Measurements from ENCODE around the gene GNA14. TPM values are rescaled to one million over a fixed set of nuclear protein-coding genes. Genes with fewer than 3 reads are reported as not detected.

The GNA14 gene
- total RNA-seq, 2 experiments from 2014 or later: not detected

DNA sequence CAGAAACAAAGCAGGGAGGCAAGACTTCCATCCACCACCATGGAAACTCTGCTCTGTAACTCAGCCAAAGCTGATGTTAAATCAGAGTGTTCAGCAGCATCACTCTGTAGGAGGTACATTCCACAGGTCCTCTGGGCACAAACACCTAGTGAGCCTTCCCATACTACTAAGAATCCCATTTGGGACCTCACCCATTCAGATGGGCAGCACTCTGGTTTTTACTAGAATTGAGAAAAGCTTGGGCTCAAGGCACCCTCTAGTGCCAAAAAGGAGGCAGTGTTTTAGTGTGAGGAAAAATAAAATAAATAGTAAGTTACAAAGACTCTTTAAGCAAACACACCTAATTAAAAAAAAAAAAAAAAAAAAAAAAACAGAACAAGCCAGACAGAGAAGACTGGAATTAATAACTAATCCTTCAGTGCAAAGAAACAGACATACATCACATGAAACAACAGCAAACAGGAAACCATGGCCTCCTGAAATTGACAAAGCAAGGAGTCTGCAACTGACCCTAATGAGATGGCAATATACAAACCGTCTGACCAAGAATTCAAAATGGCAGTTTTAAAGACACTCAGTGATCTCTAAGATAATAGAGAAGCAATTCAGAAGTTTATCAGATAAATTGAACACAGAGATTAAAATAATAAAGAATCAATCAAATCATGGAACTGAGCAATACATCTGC is 159.5 kb downstream of the GNA14 start:
- TF ChIP-seq, protein P1, sequence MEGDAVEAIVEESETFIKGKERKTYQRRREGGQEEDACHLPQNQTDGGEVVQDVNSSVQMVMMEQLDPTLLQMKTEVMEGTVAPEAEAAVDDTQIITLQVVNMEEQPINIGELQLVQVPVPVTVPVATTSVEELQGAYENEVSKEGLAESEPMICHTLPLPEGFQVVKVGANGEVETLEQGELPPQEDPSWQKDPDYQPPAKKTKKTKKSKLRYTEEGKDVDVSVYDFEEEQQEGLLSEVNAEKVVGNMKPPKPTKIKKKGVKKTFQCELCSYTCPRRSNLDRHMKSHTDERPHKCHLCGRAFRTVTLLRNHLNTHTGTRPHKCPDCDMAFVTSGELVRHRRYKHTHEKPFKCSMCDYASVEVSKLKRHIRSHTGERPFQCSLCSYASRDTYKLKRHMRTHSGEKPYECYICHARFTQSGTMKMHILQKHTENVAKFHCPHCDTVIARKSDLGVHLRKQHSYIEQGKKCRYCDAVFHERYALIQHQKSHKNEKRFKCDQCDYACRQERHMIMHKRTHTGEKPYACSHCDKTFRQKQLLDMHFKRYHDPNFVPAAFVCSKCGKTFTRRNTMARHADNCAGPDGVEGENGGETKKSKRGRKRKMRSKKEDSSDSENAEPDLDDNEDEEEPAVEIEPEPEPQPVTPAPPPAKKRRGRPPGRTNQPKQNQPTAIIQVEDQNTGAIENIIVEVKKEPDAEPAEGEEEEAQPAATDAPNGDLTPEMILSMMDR (IDR thresholded peaks at IDR 0.05): peak; percentile 31
- no peaks in the 10 kb centered on the region for H3K36me3 Mint-ChIP-seq (ENCODE audit: low read depth)
- Histone ChIP-seq H3K4me3 (ENCODE audit: low read length) (no peak overlapping the region), H3K36me3 (ENCODE audit: insufficient read depth, low read length) (no peaks in the 10 kb centered on the region), H3K9me3 (ENCODE audit: control insufficient read depth in 1 of 2, insufficient read depth in 1 of 2, low read length in 2 of 2) (peaks cover 0 to 9% of the 10 kb centered on the region in 2 experiments), H3K27me3 (ENCODE audit: control insufficient read depth in 1 of 2, insufficient read depth in 2 of 2, low read length in 2 of 2) (peaks cover 3 to 4% of the 10 kb centered on the region in 2 experiments), H3K27ac (ENCODE audit: low read depth in 1 of 2, low read length in 2 of 2) (no peak overlapping the region), H3K4me1 (ENCODE audit: insufficient read depth, low read length) (no peaks in the 10 kb centered on the region)
- peaks cover 10% of the 10 kb centered on the region for H3K4me1 Mint-ChIP-seq (ENCODE audit: low read depth)
- DNase-seq: peak in 1 of 14 experiments; percentile 3
- POLR2A ChIA-PET: interaction anchor here (1.0 kb wide), 1 partner anchor 13 kb away, joined by 3 read pairs; no protein-coding TSS in a partner anchor
- CTCF ChIA-PET: interaction anchor here (1.0 kb wide), 1 partner anchor 55 kb away, joined by 3 read pairs; no protein-coding TSS in a partner anchor
- intact Hi-C loops (cut with DNase I, micrococcal nuclease): no loop called here
- no peak overlapping the region for H3K4me3 Mint-ChIP-seq
- peaks cover 9% of the 10 kb centered on the region for H3K9me3 Mint-ChIP-seq
- no peak for ATAC-seq (ENCODE audit: poor library complexity)
- H3K27me3 Mint-ChIP-seq: peaks cover 20% of the 10 kb centered on the region
- no peak overlapping the region for H3K27ac Mint-ChIP-seq

DNA sequence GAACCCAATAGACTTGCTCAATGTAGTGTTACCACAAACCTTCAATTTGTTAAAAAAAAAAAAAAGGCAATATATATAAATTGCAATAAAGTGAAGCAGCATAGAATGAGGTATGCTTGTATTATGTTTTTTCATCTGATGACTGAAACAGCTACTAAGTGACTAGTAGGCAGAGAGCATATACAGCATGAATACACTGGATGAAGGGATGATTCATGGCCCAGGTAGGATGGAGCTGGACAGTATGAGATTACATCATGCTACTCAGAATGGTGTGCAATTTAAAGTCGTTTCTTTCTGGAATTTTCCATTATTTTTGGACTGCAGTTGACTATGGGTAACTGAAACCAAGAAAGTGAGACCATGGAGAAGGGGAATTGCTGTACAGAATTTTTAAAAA is 161.2 kb downstream of the GNA14 start:
- DNase-seq (no peak), ATAC-seq (ENCODE audit: poor library complexity) (no peak)
- Histone ChIP-seq H3K4me3 (ENCODE audit: low read length) (no peak overlapping the region), H3K27me3 (ENCODE audit: control insufficient read depth in 1 of 2, insufficient read depth in 2 of 2, low read length in 2 of 2) (peaks cover 3 to 4% of the 10 kb centered on the region in 2 experiments), H3K4me1 (ENCODE audit: insufficient read depth, low read length) (no peaks in the 10 kb centered on the region), H3K27ac (ENCODE audit: low read depth in 1 of 2, low read length in 2 of 2) (no peak overlapping the region), H3K9me3 (ENCODE audit: control insufficient read depth in 1 of 2, insufficient read depth in 1 of 2, low read length in 2 of 2) (peaks cover 0 to 9% of the 10 kb centered on the region in 2 experiments), H3K36me3 (ENCODE audit: insufficient read depth, low read length) (no peaks in the 10 kb centered on the region)
- H3K27ac Mint-ChIP-seq: no peak overlapping the region
- ChIA-PET POLR2A (no interaction called here), CTCF (no interaction called here)
- TF ChIP-seq, protein P1 (IDR thresholded peaks at IDR 0.05): no peak
- peaks cover 20% of the 10 kb centered on the region for H3K27me3 Mint-ChIP-seq
- H3K9me3 Mint-ChIP-seq: peaks cover 9% of the 10 kb centered on the region
- H3K36me3 Mint-ChIP-seq (ENCODE audit: low read depth): no peaks in the 10 kb centered on the region
- intact Hi-C loops (cut with DNase I, micrococcal nuclease): no loop called here
- H3K4me1 Mint-ChIP-seq (ENCODE audit: low read depth): peaks cover 10% of the 10 kb centered on the region
- no peak overlapping the region for H3K4me3 Mint-ChIP-seq

DNA sequence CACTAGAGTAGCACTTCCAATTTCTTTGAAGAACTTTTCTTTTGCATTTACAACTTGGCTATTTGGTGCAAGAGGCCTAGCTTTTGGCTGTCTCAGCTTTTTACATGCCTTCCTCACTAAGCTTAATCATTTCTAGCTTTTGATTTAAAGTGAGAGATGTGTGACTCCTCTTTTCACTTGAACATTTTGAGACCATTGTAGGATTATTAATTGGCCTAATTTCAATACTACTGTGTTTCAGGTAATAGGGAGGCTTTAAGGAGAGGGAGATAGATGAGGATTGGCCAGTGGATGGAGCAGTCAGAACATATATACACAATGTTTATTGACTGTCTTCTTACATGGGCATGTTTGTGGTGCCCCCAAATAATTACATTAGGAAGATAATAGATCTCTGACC is 161.7 kb downstream of the GNA14 start:
- H3K27me3 Mint-ChIP-seq: peaks cover 20% of the 10 kb centered on the region
- H3K9me3 ChIP-seq (ENCODE audit: control insufficient read depth in 1 of 2, insufficient read depth in 1 of 2, low read length in 2 of 2): peaks cover 0 to 9% of the 10 kb centered on the region in 2 experiments
- no peaks in the 10 kb centered on the region for H3K4me1 ChIP-seq (ENCODE audit: insufficient read depth, low read length)
- no peak overlapping the region for H3K27ac ChIP-seq (ENCODE audit: low read depth in 1 of 2, low read length in 2 of 2)
- CTCF ChIA-PET: no interaction called here
- H3K4me3 Mint-ChIP-seq: no peak overlapping the region
- intact Hi-C loops (cut with DNase I, micrococcal nuclease): no loop called here
- H3K27me3 ChIP-seq (ENCODE audit: control insufficient read depth in 1 of 2, insufficient read depth in 2 of 2, low read length in 2 of 2): peaks cover 3 to 4% of the 10 kb centered on the region in 2 experiments
- POLR2A ChIA-PET: no interaction called here
- no peak overlapping the region for H3K4me3 ChIP-seq (ENCODE audit: low read length)
- H3K36me3 ChIP-seq (ENCODE audit: insufficient read depth, low read length): no peaks in the 10 kb centered on the region
- TF ChIP-seq, protein P1 (IDR thresholded peaks at IDR 0.05): no peak
- no peaks in the 10 kb centered on the region for H3K36me3 Mint-ChIP-seq (ENCODE audit: low read depth)
- peaks cover 9% of the 10 kb centered on the region for H3K9me3 Mint-ChIP-seq
- DNase-seq (no peak), ATAC-seq (ENCODE audit: poor library complexity) (no peak)
- no peak overlapping the region for H3K27ac Mint-ChIP-seq
- H3K4me1 Mint-ChIP-seq (ENCODE audit: low read depth): peaks cover 10% of the 10 kb centered on the region

Data from CD4-positive, alpha-beta T cell (primary cell).